Naive B cell (primary cell): ENCODE results near the gene JADE2. TPM values are rescaled to one million over a fixed set of nuclear protein-coding genes. Genes with fewer than 3 reads are reported as not detected.
"Not testable (repeated sequence)": the region's sequence is repeated elsewhere in the genome, so short reads cannot be mapped to it uniquely, and the experiment has no call there.

ENCODE experiments used
- ATAC-seq, 2 donors: fragments of 150-1000 bp; cut with Tn5 transposase; 2 replicates each; pipeline ENCODE4 v1.10.0; 2021; ENCODE audit warnings: low read depth in 2 of 2, mild to moderate bottlenecking in 2 of 2, moderate library complexity in 2 of 2
- DNase-seq: peaks from one replicate; pipeline ENCODE4 v3.0.0; 2022
- H3K27ac Mint-ChIP-seq, 6 donors: one replicate each; pipeline ENCODE4 v1.8.0; 2020 to 2022; ENCODE audit warnings: mild to moderate bottlenecking in 6 of 6, mixed read lengths in 6 of 6, moderate library complexity in 5 of 6, inconsistent platforms in 2 of 6
- H3K27me3 Mint-ChIP-seq, 3 donors: one replicate each; pipeline ENCODE4 v1.8.0; 2021 to 2022; ENCODE audit warnings: mixed read lengths in 3 of 3, mild to moderate bottlenecking in 1 of 3
- H3K36me3 Mint-ChIP-seq, 2 donors: one replicate each; pipeline ENCODE4 v1.8.0; 2020 to 2022; ENCODE audit warnings: mixed read lengths in 2 of 2, inconsistent platforms in 1 of 2, mild to moderate bottlenecking in 1 of 2
- H3K4me1 Mint-ChIP-seq, 3 donors: one replicate each; pipeline ENCODE4 v1.8.0; 2020 to 2022; ENCODE audit warnings: mixed read lengths in 3 of 3, inconsistent platforms in 1 of 3, mild to moderate bottlenecking in 1 of 3, moderate library complexity in 1 of 3
- H3K4me3 Mint-ChIP-seq, 8 donors: one replicate each; pipeline ENCODE4 v1.8.0; 2020 to 2022; ENCODE audit warnings: mild to moderate bottlenecking in 8 of 8, mixed read lengths in 8 of 8, moderate library complexity in 8 of 8, inconsistent platforms in 2 of 8
- H3K9me3 Mint-ChIP-seq, 7 donors: one replicate each; pipeline ENCODE4 v1.8.0; 2020 to 2022; ENCODE audit warnings: mixed read lengths in 7 of 7, mild to moderate bottlenecking in 5 of 7, inconsistent platforms in 2 of 7, moderate library complexity in 1 of 7
- polyA plus RNA-seq, 6 donors: library from polyadenylated mRNA; unstranded; fragments of 300-500 nt; fragmentation: Illumina TruSeq; gene quantifications; one replicate each; pipeline ENCODE4 v1.2.3, GENCODE V29; 2021; ENCODE audit warnings: low read depth in 6 of 6

Gene JADE2
- polyA plus RNA-seq, 6 donors from 2014 or later = 7.1 to 47.1 (median 27.1) TPM

DNA sequence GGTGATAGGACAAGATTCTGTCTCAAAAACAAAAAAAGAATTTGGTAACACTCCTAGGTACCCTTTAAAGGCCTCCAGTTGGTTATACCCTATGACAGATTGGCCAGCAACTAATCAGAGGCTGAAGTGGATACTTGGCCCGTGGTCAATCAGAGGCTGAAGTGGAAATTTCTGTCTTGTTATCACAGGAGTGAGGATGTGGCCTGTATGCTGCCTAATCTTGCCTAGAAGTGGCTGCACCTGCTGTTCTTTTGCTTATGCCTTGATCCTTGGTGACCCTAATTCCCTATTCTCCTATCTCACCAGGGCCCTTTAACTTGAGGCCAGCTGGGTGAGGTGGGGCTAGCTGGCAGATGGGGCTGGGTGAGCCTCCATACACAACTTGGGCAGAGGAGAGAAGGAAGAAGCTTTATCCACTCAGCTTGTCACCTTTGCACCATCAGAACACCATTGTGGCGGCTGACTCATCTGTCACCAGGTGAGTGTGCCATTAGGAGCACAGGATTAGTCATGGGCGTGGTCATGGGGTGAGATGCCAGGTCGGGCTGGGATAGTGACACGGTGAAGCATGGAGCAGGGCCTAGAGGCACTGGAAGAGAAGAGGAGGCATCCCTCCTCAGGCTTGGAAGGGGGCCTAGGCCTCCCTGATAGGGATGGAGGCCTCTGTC, 65.7 kb downstream of the JADE2 start:
- no peaks in the 10 kb centered on the region for H3K36me3 Mint-ChIP-seq
- H3K4me3 Mint-ChIP-seq = no peak overlapping the region
- ATAC-seq = no peak
- H3K27me3 Mint-ChIP-seq = peaks cover 0 to 5% (median 0%) of the 10 kb centered on the region in 3 donors
- H3K9me3 Mint-ChIP-seq = no peaks in the 10 kb centered on the region
- H3K4me1 Mint-ChIP-seq = peaks cover 4 to 10% (median 9%) of the 10 kb centered on the region in 3 donors
- no peak for DNase-seq
- H3K27ac Mint-ChIP-seq = peak overlapping the region in 2 of 6 donors; percentile 9 to 85

DNA sequence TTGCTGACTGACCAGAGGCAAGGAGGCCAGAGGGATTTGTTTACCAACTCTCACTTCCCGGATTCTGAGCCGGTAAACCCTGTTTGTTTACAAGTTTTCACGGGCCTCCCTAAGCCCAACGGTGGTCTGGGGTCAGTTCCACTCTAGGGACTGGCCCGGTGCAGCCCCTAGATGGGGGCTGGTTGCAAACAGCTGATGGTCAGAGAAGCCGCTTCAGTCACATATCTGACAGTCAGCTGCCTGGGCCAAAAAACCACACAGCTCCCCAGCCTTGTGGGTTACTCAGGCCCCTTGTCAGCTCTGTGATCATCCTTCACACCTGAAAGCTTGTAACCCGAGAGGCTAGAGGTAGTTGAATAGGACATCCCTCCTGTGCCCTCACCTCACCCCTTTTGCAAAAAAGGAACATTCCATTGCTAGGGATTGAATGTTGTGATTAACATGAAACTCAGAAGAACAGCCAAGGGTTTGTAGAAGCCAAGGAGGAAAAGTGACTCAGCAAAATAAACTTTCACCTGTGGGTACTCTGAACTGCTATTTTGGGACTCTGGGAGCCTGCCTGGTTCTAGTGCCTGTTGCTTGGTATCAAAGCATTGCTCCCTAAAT, 66.8 kb downstream of the JADE2 start:
- peaks cover 0 to 1% (median 0%) of the 10 kb centered on the region in 3 donors for H3K4me1 Mint-ChIP-seq
- no peaks in the 10 kb centered on the region for H3K9me3 Mint-ChIP-seq
- H3K4me3 Mint-ChIP-seq = no peak overlapping the region
- H3K27me3 Mint-ChIP-seq = peaks cover 0 to 5% (median 0%) of the 10 kb centered on the region in 3 donors
- no peak overlapping the region for H3K27ac Mint-ChIP-seq
- DNase-seq (no peak), ATAC-seq (no peak)
- H3K36me3 Mint-ChIP-seq = no peaks in the 10 kb centered on the region

- no peaks in the 10 kb centered on the region for H3K36me3 Mint-ChIP-seq
- no peak overlapping the region for H3K27ac Mint-ChIP-seq
- H3K4me1 Mint-ChIP-seq = no peaks in the 10 kb centered on the region
- H3K27me3 Mint-ChIP-seq = no peaks in the 10 kb centered on the region
- DNase-seq = no peak
- H3K9me3 Mint-ChIP-seq = no peaks in the 10 kb centered on the region
- ATAC-seq = no peak
- no peak overlapping the region for H3K4me3 Mint-ChIP-seq
Measured at GRCh38 chr5:134594336-134594735, 68.9 kb downstream of the JADE2 start.

DNA sequence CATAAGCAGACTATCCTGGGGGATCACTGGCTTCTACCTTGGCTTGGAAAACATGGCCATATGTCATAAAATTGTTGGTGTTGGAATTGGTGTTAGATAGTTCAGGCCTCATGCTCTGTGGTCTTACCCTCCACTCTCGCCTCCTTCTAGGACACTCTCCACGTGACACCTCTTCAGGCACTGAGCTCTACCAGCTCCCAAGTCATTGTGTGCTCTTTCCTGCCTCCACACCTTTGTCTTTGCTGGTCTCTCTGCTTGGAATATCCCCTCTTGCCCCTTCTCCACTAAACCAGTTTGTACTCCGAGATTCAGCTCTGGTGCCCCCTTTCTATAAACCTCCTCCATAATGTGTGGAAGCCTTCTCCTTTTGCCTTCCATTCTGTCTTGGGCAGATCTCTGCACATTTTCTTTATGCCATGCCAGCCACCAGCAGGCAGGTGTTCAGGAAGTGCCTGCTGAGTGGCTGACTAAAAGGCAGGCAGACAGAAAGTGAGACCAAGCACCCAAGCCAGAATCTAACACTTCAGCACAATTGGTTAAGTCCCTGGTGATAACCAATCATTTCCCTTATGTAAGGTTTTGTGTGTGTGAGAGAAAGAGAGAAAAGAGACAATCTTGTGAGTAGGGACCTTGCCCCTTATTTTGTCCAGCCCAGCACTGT, 69.5 kb downstream of the JADE2 start:
- no peak for DNase-seq
- peak overlapping the region in 2 of 6 donors; percentile 13 to 72 for H3K27ac Mint-ChIP-seq
- no peaks in the 10 kb centered on the region for H3K4me1 Mint-ChIP-seq
- H3K4me3 Mint-ChIP-seq = no peak overlapping the region
- no peaks in the 10 kb centered on the region for H3K27me3 Mint-ChIP-seq
- H3K36me3 Mint-ChIP-seq = no peaks in the 10 kb centered on the region
- H3K9me3 Mint-ChIP-seq = no peaks in the 10 kb centered on the region
- ATAC-seq = no peak

- DNase-seq (no peak), ATAC-seq (no peak)
- no peaks in the 10 kb centered on the region for H3K27me3 Mint-ChIP-seq
- H3K4me1 Mint-ChIP-seq = no peaks in the 10 kb centered on the region
- no peak overlapping the region for H3K4me3 Mint-ChIP-seq
- H3K27ac Mint-ChIP-seq = no peak overlapping the region
- H3K9me3 Mint-ChIP-seq = no peaks in the 10 kb centered on the region
- no peaks in the 10 kb centered on the region for H3K36me3 Mint-ChIP-seq
Measured at GRCh38 chr5:134595458-134595838, 70.0 kb downstream of the JADE2 start.

- not testable (repeated sequence) for H3K27me3 Mint-ChIP-seq, H3K9me3 Mint-ChIP-seq, H3K4me3 Mint-ChIP-seq, H3K4me1 Mint-ChIP-seq, H3K36me3 Mint-ChIP-seq, ATAC-seq, DNase-seq
- H3K27ac Mint-ChIP-seq = peak overlapping the region in 1 of 6 donors; percentile 86
Measured at GRCh38 chr5:134599820-134600219, 74.3 kb downstream of the JADE2 start.

DNA sequence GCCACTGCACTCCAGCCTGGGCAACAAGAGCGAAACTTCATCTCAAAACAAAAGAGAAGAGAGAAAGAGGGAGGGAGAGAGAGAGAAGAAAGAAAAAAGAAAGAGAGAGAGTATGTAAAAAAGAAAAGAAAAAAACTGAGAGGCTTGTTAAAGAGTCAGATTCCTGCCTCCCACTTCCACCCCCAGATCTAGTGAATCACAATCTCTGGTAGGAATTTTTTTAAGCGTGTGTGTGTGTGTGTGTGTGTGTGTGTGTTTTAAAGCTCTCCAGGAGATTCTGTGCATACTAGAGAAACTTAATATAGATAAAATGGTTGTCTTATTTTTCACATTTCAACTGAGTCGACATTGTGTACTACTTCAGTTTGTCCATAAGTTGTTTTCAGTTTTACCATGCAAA, 75.1 kb downstream of the JADE2 start:
- no peak overlapping the region for H3K27ac Mint-ChIP-seq
- no peaks in the 10 kb centered on the region for H3K4me1 Mint-ChIP-seq
- no peaks in the 10 kb centered on the region for H3K27me3 Mint-ChIP-seq
- ATAC-seq (no peak), DNase-seq (no peak)
- peaks cover 0 to 3% of the 10 kb centered on the region in 2 donors for H3K36me3 Mint-ChIP-seq
- H3K4me3 Mint-ChIP-seq = no peak overlapping the region
- H3K9me3 Mint-ChIP-seq = no peaks in the 10 kb centered on the region

GRCh38 chr5:134603059-134603458, 77.6 kb downstream of the JADE2 start:
- no peak overlapping the region for H3K27ac Mint-ChIP-seq
- H3K36me3 Mint-ChIP-seq = peaks cover 0 to 10% of the 10 kb centered on the region in 2 donors
- H3K4me1 Mint-ChIP-seq = no peaks in the 10 kb centered on the region

GRCh38 chr5:134604908-134605307, 79.4 kb downstream of the JADE2 start:
- DNase-seq (no peak), ATAC-seq (no peak)
- Mint-ChIP-seq H3K4me3 (no peak overlapping the region), H3K27ac (no peak overlapping the region), H3K27me3 (no peaks in the 10 kb centered on the region), H3K4me1 (no peaks in the 10 kb centered on the region), H3K9me3 (no peaks in the 10 kb centered on the region), H3K36me3 (peaks cover 0 to 21% of the 10 kb centered on the region in 2 donors)

More at GRCh38 chr5:134603059-134603458, 77.6 kb downstream of the JADE2 start:
- ATAC-seq = no peak
- Mint-ChIP-seq H3K9me3 (no peaks in the 10 kb centered on the region), H3K27me3 (no peaks in the 10 kb centered on the region), H3K4me3 (no peak overlapping the region)
- DNase-seq = no peak

GRCh38 chr5:134606726-134607125, 81.3 kb downstream of the JADE2 start:
- Mint-ChIP-seq H3K4me1 (no peaks in the 10 kb centered on the region), H3K27me3 (no peaks in the 10 kb centered on the region), H3K9me3 (no peaks in the 10 kb centered on the region), H3K36me3 (peaks cover 5 to 25% of the 10 kb centered on the region in 2 donors), H3K27ac (no peak overlapping the region), H3K4me3 (no peak overlapping the region)
- ATAC-seq (no peak), DNase-seq (no peak)

DNA sequence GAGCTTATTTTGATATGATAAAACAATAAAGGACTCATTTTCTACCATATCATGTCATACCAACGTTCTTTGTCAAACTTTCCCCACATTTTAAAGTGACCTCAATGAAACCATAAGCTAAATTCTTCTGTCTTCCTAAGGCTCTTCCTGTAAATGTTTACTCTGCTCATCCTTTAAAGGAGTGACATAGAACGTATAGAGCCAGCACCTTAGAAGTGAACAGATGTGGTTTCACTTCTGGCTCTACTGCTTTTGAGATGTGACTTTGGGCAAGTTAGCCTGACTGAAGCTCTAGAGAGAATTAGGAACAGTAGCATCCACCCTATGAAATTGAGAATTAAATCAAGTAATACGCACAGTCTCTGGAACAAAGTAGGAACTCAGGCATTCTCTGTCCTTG, 83.1 kb downstream of the JADE2 start:
- Mint-ChIP-seq H3K27ac (peak overlapping the region in 2 of 6 donors; percentile 8 to 84), H3K9me3 (no peaks in the 10 kb centered on the region), H3K36me3 (peaks cover 8 to 39% of the 10 kb centered on the region in 2 donors), H3K27me3 (no peaks in the 10 kb centered on the region), H3K4me3 (no peak overlapping the region), H3K4me1 (no peaks in the 10 kb centered on the region)
- ATAC-seq (no peak), DNase-seq (no peak)

GRCh38 chr5:134609232-134609851, 83.9 kb downstream of the JADE2 start:
- no peak overlapping the region for H3K4me3 Mint-ChIP-seq

DNA sequence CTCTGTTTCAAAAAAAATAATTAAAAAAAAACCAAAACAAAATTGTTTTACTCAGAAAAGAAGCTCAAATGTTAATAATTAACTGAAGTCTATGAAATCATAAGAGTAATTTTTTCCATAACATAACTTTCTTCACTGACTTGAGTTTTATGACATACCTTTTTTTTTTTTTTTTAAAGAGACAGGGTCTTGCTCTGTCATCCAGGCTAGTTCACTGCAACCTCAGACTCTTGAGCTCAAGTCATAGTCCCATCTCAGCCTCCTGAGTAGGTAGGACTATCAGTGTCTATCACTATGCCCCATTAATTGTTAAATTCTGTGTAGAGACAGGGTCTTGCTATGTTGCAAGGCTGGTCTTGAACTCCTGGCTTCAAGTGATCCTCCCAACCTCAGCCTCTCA, 85.3 kb downstream of the JADE2 start:
- peaks cover 8 to 36% of the 10 kb centered on the region in 2 donors for H3K36me3 Mint-ChIP-seq
- H3K27me3 Mint-ChIP-seq = no peaks in the 10 kb centered on the region
- H3K9me3 Mint-ChIP-seq = no peaks in the 10 kb centered on the region
- H3K27ac Mint-ChIP-seq = peak overlapping the region in 1 of 6 donors; percentile 63
- DNase-seq (no peak), ATAC-seq (no peak)
- H3K4me3 Mint-ChIP-seq = no peak overlapping the region
- no peaks in the 10 kb centered on the region for H3K4me1 Mint-ChIP-seq

More at GRCh38 chr5:134609232-134609851, 83.9 kb downstream of the JADE2 start:
- ATAC-seq (no peak), DNase-seq (no peak)
- Mint-ChIP-seq H3K27me3 (no peaks in the 10 kb centered on the region), H3K9me3 (no peaks in the 10 kb centered on the region), H3K27ac (peak overlapping the region in 1 of 6 donors; percentile 84), H3K4me1 (no peaks in the 10 kb centered on the region), H3K36me3 (peaks cover 8 to 40% of the 10 kb centered on the region in 2 donors)
